PC-3 (cell line): ENCODE results near the gene TXLNA. TPM values are rescaled to one million over a fixed set of nuclear protein-coding genes. Genes with fewer than 3 reads are reported as not detected.

ENCODE experiments used
- ATAC-seq: fragments of 200-7000 bp; cut with Tn5 transposase; 2 replicates; pipeline ENCODE4 v1.9.1; 2020; ENCODE audit warnings: mild to moderate bottlenecking, moderate library complexity
- BruUV-seq: library from RNA; stranded (reverse); fragments of 400-500 nt; replicated peaks from 2 replicates; lab custom pipeline; 2021; lab: Mats Ljungman, UMichigan
- CTCF ChIA-PET: fragments of 300-600 bp; sonication (Branson Sonifier 250); formaldehyde crosslinking; loops from one replicate; lab custom pipeline; 2022; ENCODE audit warnings: antibody characterized with exemption; lab: Charles Lee
- POLR2A ChIA-PET: fragments of 300-600 bp; sonication (Branson Sonifier 250); formaldehyde crosslinking; loops from one replicate; lab custom pipeline; 2022; ENCODE audit warnings: antibody characterized with exemption; ENCODE audit not compliant: unreplicated experiment; lab: Charles Lee
- DNase-seq: peaks from one replicate; pipeline ENCODE4 v3.0.0-alpha.2; 2015
- H2AFZ ChIP-seq: fragments of 300-600 bp; sonication (generic); 2 replicates; pipeline ENCODE4 v1.6.0; 2016; ENCODE audit warnings: antibody characterized with exemption, low read length
- H3F3A ChIP-seq: fragments of 300-600 bp; sonication (generic); one replicate; pipeline ENCODE4 v1.6.0; 2017; ENCODE audit warnings: antibody characterized with exemption, low read length, control low read depth, mild to moderate bottlenecking; ENCODE audit not compliant: unreplicated experiment
- H3K27ac ChIP-seq: fragments of 300-600 bp; sonication (generic); 2 replicates; pipeline ENCODE4 v1.5.1; 2016; ENCODE audit warnings: mild to moderate bottlenecking, low read length
- H3K27me3 ChIP-seq: fragments of 300-600 bp; sonication (generic); 2 replicates; pipeline ENCODE4 v1.6.1; 2016; ENCODE audit warnings: low read length, mixed read lengths
- H3K36me3 ChIP-seq: fragments of 300-600 bp; sonication (generic); 2 replicates; pipeline ENCODE4 v1.6.1; 2016; ENCODE audit warnings: low read depth, mixed run types, low read length, mixed read lengths
- H3K4me1 ChIP-seq: fragments of 300-600 bp; sonication (generic); 2 replicates; pipeline ENCODE4 v1.5.1; 2016; ENCODE audit warnings: low read length; ENCODE audit not compliant: insufficient read depth
- H3K4me2 ChIP-seq: fragments of 300-600 bp; sonication (generic); 2 replicates; pipeline ENCODE4 v1.6.0; 2016; ENCODE audit warnings: low read length
- H3K4me3 ChIP-seq: fragments of 300-600 bp; sonication (generic); 2 replicates; pipeline ENCODE4 v1.5.1; 2016; ENCODE audit warnings: mild to moderate bottlenecking, low read length, mixed read lengths
- H3K79me2 ChIP-seq: fragments of 300-600 bp; sonication (generic); 2 replicates; pipeline ENCODE4 v1.6.1; 2017; ENCODE audit warnings: low read length, mixed read lengths
- H3K9ac ChIP-seq: fragments of 300-600 bp; sonication (generic); 2 replicates; pipeline ENCODE4 v1.6.0; 2016; ENCODE audit warnings: mild to moderate bottlenecking, low read length
- H3K9me2 ChIP-seq: fragments of 300-600 bp; sonication (generic); replicated peaks from 2 replicates; pipeline ENCODE4 v1.6.1; 2016; ENCODE audit warnings: mixed run types, low read length, mixed read lengths
- H3K9me3 ChIP-seq: fragments of 300-600 bp; sonication (generic); 2 replicates; pipeline ENCODE4 v1.6.1; 2016; ENCODE audit warnings: low read length, mixed read lengths
- H4K20me1 ChIP-seq: fragments of 300-600 bp; sonication (generic); 2 replicates; pipeline ENCODE4 v1.6.1; 2016; ENCODE audit warnings: low read length, mixed read lengths
- EZH2 ChIP-seq: fragments of 300-600 bp; sonication (generic); IDR thresholded peaks from one replicate; pipeline ENCODE4 v1.6.1; 2017; ENCODE audit warnings: antibody characterized with exemption, mild to moderate bottlenecking, low read length; ENCODE audit not compliant: unreplicated experiment
- EZH2phosphoT487 ChIP-seq: fragments of 300-600 bp; sonication (generic); IDR thresholded peaks from 2 replicates; pipeline ENCODE4 v1.6.1; 2018; ENCODE audit warnings: mild to moderate bottlenecking, antibody characterized with exemption, low read length, borderline replicate concordance
- intact Hi-C: fragments of 100-400 bp; cut with micrococcal nuclease; formaldehyde crosslinking; loops from 2 replicates; pipeline ENCODE4 v1.9.0; 2023
- total RNA-seq: library from RNA; depleted of rRNA; stranded (reverse); fragments of >200 nt; gene quantifications from 2 replicates; pipeline ENCODE4 v1.2.3, GENCODE V29; 2014
- TF ChIP-seq, protein P1 (sequence below): fragments of 300-600 bp; sonication (generic); conservative IDR thresholded peaks from 2 replicates; pipeline ENCODE4 v1.5.1; 2017; ENCODE audit warnings: antibody characterized with exemption, low read depth, mild to moderate bottlenecking, low read length

TXLNA gene
- total RNA-seq, 1 experiment from 2014 or later = 64.2 TPM

DNA sequence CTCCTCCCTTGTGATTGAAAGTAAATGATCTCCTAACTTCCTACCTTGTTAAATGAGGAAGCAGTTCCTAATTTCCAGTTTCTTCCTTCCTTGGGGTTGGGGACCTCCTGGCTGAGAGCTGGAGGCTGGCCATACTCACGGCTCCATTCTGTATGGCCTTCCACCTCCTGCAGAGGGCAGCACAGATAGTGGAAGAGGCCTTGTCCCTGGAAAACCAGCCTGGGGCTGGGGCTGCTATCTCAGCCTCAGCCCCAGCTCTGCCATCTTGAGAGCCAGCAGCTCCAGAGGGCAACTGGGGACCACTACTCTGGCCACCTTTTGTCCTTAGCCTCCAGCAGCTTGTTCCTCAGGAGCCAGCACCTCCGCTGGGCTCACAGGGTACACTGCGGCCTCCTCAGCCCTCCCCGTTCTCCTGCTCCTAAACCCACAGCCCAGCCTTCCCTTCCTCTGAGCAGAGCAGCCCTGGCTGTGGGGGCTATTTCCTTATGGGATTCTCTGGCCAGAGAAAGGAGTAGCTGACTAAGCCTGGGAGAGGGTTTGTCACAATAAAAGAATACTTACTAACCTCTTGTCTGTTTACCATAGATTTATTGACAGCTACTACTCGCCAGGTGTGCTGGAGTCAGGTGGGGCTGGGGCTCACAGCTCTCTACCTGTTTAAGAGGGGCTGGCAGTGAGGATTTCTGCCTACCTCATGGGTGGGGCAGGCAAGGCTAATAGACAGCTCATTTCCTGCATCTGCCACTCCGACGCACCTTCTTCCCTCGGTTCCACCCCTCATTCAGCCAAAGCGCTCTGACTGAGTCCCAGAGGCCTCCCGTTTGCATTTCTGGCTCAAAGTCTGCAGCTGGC is 36.4 kb downstream of the TXLNA start:
- TF ChIP-seq, protein P1, sequence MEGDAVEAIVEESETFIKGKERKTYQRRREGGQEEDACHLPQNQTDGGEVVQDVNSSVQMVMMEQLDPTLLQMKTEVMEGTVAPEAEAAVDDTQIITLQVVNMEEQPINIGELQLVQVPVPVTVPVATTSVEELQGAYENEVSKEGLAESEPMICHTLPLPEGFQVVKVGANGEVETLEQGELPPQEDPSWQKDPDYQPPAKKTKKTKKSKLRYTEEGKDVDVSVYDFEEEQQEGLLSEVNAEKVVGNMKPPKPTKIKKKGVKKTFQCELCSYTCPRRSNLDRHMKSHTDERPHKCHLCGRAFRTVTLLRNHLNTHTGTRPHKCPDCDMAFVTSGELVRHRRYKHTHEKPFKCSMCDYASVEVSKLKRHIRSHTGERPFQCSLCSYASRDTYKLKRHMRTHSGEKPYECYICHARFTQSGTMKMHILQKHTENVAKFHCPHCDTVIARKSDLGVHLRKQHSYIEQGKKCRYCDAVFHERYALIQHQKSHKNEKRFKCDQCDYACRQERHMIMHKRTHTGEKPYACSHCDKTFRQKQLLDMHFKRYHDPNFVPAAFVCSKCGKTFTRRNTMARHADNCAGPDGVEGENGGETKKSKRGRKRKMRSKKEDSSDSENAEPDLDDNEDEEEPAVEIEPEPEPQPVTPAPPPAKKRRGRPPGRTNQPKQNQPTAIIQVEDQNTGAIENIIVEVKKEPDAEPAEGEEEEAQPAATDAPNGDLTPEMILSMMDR = peak; percentile 87
- TF ChIP-seq EZH2phosphoT487 = no peak
- 0 out of 2 replicates have a peak overlapping the region, but pooled peaks have one; percentile 27 for H2AFZ ChIP-seq
- no peaks in the 10 kb centered on the region for H3K9me3 ChIP-seq
- CTCF ChIA-PET = interaction anchor here (0.5 to 2.3 kb wide), 10 partner anchors 25 to 179 kb away, joined by 3 to 17 read pairs (median 6); partner anchors contain the start of gene BSDC1
- intact Hi-C loops = loop anchor here (5.0 kb wide), 4 partner anchors 76 to 196 kb away; partner anchors contain the start of gene HDAC1
- peaks cover 12% of the 10 kb centered on the region; the same call in 1 of the 2 replicates for H3K36me3 ChIP-seq
- H3K27me3 ChIP-seq = no peaks in the 10 kb centered on the region
- POLR2A ChIA-PET = interaction anchor here (0.6 to 0.8 kb wide), 5 partner anchors 24 to 135 kb away, joined by 3 to 8 read pairs (median 4); no protein-coding TSS in a partner anchor
- H3K4me1 ChIP-seq = peaks cover 32% of the 10 kb centered on the region
- peak overlapping the region; percentile 59 for H3K9ac ChIP-seq
- peak overlapping the region; percentile 94 for H3K27ac ChIP-seq
- peaks cover 6% of the 10 kb centered on the region for H3F3A ChIP-seq
- H3K4me2 ChIP-seq = peak overlapping the region; percentile 70
- H4K20me1 ChIP-seq = no peaks in the 10 kb centered on the region
- H3K79me2 ChIP-seq = peaks cover 14% of the 10 kb centered on the region
- peak overlapping the region; percentile 21; the same call in 1 of the 2 replicates for H3K4me3 ChIP-seq
- ATAC-seq (peak; percentile 84), DNase-seq (peak; percentile 81)
- no peaks in the 10 kb centered on the region for H3K9me2 ChIP-seq
- BruUV-seq = no TSS peak

DNA sequence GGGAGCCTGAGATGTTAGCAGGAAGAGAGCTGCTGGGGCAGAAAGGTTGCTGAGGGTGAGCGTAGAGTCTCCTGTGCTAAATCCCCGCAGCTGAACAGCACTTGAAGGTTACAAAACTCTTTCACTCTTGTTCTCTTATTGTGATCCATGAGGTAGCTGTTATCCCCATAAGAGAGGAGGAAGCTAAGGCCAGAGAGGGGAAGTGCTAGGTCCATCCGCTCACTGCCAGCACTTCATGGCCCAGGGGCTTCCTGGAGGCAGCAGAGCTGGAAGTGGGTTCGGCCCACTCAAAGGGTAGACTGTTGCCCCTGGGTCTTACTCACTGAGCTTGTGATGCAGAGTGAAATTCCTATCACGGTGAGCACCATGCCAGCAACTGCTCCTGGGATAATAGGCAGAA is 37.1 kb downstream of the TXLNA start:
- H3K9ac ChIP-seq = peak overlapping the region; percentile 42
- peaks cover 40% of the 10 kb centered on the region for H3K4me1 ChIP-seq
- intact Hi-C loops = loop anchor here (5.0 kb wide), 4 partner anchors 76 to 196 kb away; partner anchors contain the start of gene HDAC1
- H3K36me3 ChIP-seq = peaks cover 12% of the 10 kb centered on the region; the same call in 1 of the 2 replicates
- H3K4me2 ChIP-seq = peak overlapping the region; percentile 70
- ATAC-seq (no peak), DNase-seq (no peak)
- TSS peak; percentile 26 for BruUV-seq
- H3K79me2 ChIP-seq = peaks cover 21% of the 10 kb centered on the region
- H3K4me3 ChIP-seq = no peak overlapping the region
- peak overlapping the region; percentile 94 for H3K27ac ChIP-seq
- no peaks in the 10 kb centered on the region for H3K9me3 ChIP-seq
- peaks cover 6% of the 10 kb centered on the region for H3F3A ChIP-seq
- H3K9me2 ChIP-seq = no peaks in the 10 kb centered on the region
- no peaks in the 10 kb centered on the region for H4K20me1 ChIP-seq
- no peak overlapping the region for H2AFZ ChIP-seq
- H3K27me3 ChIP-seq = no peaks in the 10 kb centered on the region
- CTCF ChIA-PET = interaction anchor here (0.8 to 2.3 kb wide), 8 partner anchors 24 to 178 kb away, joined by 3 to 17 read pairs (median 8); partner anchors contain the start of gene BSDC1
- no peak for TF ChIP-seq EZH2phosphoT487
- TF ChIP-seq, protein P1 = no peak
- no peak for TF ChIP-seq EZH2
- POLR2A ChIA-PET = interaction anchor here (0.5 to 0.6 kb wide), 3 partner anchors 39 to 135 kb away, joined by 3 to 4 read pairs (median 3); no protein-coding TSS in a partner anchor
